Measurements from ENCODE around the gene FBXO39.

- TF ChIP-seq, protein P1, sequence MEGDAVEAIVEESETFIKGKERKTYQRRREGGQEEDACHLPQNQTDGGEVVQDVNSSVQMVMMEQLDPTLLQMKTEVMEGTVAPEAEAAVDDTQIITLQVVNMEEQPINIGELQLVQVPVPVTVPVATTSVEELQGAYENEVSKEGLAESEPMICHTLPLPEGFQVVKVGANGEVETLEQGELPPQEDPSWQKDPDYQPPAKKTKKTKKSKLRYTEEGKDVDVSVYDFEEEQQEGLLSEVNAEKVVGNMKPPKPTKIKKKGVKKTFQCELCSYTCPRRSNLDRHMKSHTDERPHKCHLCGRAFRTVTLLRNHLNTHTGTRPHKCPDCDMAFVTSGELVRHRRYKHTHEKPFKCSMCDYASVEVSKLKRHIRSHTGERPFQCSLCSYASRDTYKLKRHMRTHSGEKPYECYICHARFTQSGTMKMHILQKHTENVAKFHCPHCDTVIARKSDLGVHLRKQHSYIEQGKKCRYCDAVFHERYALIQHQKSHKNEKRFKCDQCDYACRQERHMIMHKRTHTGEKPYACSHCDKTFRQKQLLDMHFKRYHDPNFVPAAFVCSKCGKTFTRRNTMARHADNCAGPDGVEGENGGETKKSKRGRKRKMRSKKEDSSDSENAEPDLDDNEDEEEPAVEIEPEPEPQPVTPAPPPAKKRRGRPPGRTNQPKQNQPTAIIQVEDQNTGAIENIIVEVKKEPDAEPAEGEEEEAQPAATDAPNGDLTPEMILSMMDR (IDR thresholded peaks at IDR 0.05; ENCODE audit: extremely low read depth in 1 of 2, insufficient read depth in 1 of 2, low read depth in 1 of 2, low read length in 2 of 2) = no peak
- TF ChIP-seq POLR2A (IDR thresholded peaks at IDR 0.05; ENCODE audit: low read depth, low read length) (no peak), POLR2AphosphoS5 (IDR thresholded peaks at IDR 0.05; ENCODE audit: insufficient read depth, low read depth, low read length) (no peak), MAX (IDR thresholded peaks at IDR 0.05; ENCODE audit: insufficient read depth, insufficient read length) (no peak), EZH2 (IDR thresholded peaks at IDR 0.05; ENCODE audit: borderline replicate concordance, low read depth, low read length, severe bottlenecking) (no peak), JUN (IDR thresholded peaks at IDR 0.05; ENCODE audit: borderline replicate concordance, insufficient read depth, insufficient read length, low read depth) (no peak), MYC (IDR thresholded peaks at IDR 0.05; ENCODE audit: low read depth, low read length) (no peak), FOS (IDR thresholded peaks at IDR 0.05; ENCODE audit: borderline replicate concordance, insufficient read depth, low read length) (no peak)
These were observed 20.2 kb downstream of the FBXO39 start for GRCh38 chr17:6796017-6796886.

Measured in endothelial cell of umbilical vein (primary cell).